Thyroid gland (tissue), 4 donors: ENCODE results near the gene ASZ1.

ENCODE experiments used
- CTCF ChIP-seq, 6 experiments: fragments of 200-600 bp in 3 of 6; fragments of 450-650 bp in 3 of 6; sonication (generic) in 3 of 6; IDR thresholded peaks; one replicate each; pipeline ENCODE4 v1.5.1; 2016 to 2019; ENCODE audit warnings: antibody characterized with exemption in 6 of 6, mild to moderate bottlenecking in 2 of 6, inconsistent platforms in 1 of 6, moderate library complexity in 1 of 6
- POLR2A ChIP-seq, 2 donors: fragments of 450-650 bp; IDR thresholded peaks; one replicate each; pipeline ENCODE4 v1.6.1; 2017; ENCODE audit warnings: antibody characterized with exemption in 2 of 2, mild to moderate bottlenecking in 2 of 2, moderate library complexity in 1 of 2

GRCh38 chr7:117408831-117409230 is 18.5 kb downstream of the ASZ1 start:
- TF ChIP-seq CTCF (IDR thresholded peaks at IDR 0.05) (no peak), POLR2A (IDR thresholded peaks at IDR 0.05) (no peak)
